NCI-H1436 treated with DMSO at 0.1 percent for 48 hours (cell line): Measurements from ENCODE around the gene ATP1B4.

ENCODE experiments used
- DNase-seq: peaks from one replicate; lab custom pipeline; 2025; lab: John Stamatoyannopoulos, UW

The ATP1B4 gene

GRCh38 chrX:120377179-120377578 is 15.3 kb downstream of the ATP1B4 start:
- no peak for DNase-seq

- peak; percentile 15 for DNase-seq
Observed at GRCh38 chrX:120377715-120378114, 15.8 kb downstream of the ATP1B4 start.

GRCh38 chrX:120378570-120378969 is 16.7 kb downstream of the ATP1B4 start:
- DNase-seq: no peak

- DNase-seq: no peak
Observed at GRCh38 chrX:120379937-120380681, 18.2 kb downstream of the ATP1B4 start.

- peak; percentile 5 for DNase-seq
Observed at GRCh38 chrX:120380699-120381098, 18.8 kb downstream of the ATP1B4 start.

- DNase-seq: no peak
Observed at GRCh38 chrX:120401301-120401700, 39.4 kb downstream of the ATP1B4 start.

GRCh38 chrX:120402369-120402768 is 40.5 kb downstream of the ATP1B4 start:
- DNase-seq: no peak

GRCh38 chrX:120406638-120407037 is 44.7 kb downstream of the ATP1B4 start:
- DNase-seq: no peak

GRCh38 chrX:120408168-120408567 is 46.3 kb downstream of the ATP1B4 start:
- no peak for DNase-seq

GRCh38 chrX:120419463-120419862 is 57.6 kb downstream of the ATP1B4 start:
- DNase-seq: no peak

- DNase-seq: no peak
Observed at GRCh38 chrX:120426599-120426998, 64.7 kb downstream of the ATP1B4 start.

- DNase-seq: no peak
Observed at GRCh38 chrX:120428309-120428708, 66.4 kb downstream of the ATP1B4 start.

GRCh38 chrX:120429776-120430540 is 68.1 kb downstream of the ATP1B4 start:
- peak; percentile 39 for DNase-seq
